Neural cell (in vitro differentiated cells): Measurements from ENCODE around the gene CDH12.
"Not testable (repeated sequence)": the region's sequence is repeated elsewhere in the genome, so short reads cannot be mapped to it uniquely, and the experiment has no call there.

Experiments used
- CTCF ChIP-seq: fragments of 450-650 bp; IDR thresholded peaks from 2 replicates; pipeline ENCODE4 v1.5.1; 2014; ENCODE audit warnings: antibody characterized with exemption, mild to moderate bottlenecking, moderate library complexity; ENCODE audit not compliant: poor library complexity, severe bottlenecking
- EP300 ChIP-seq: fragments of 450-650 bp; conservative IDR thresholded peaks from 2 replicates; pipeline ENCODE4 v1.6.1; 2014; ENCODE audit warnings: antibody characterized with exemption, mild to moderate bottlenecking, moderate library complexity; ENCODE audit not compliant: poor library complexity, severe bottlenecking
- EZH2 ChIP-seq: fragments of 200-600, 300-800 bp; shearing (Covaris generic), sonication (generic); IDR thresholded peaks from 2 replicates; pipeline ENCODE4 v1.6.1; 2014; ENCODE audit warnings: antibody characterized with exemption, low read length, borderline replicate concordance, mild to moderate bottlenecking; ENCODE audit not compliant: insufficient read depth, poor library complexity, severe bottlenecking
- MXI1 ChIP-seq: fragments of 450-650 bp; conservative IDR thresholded peaks from 2 replicates; pipeline ENCODE4 v1.6.1; 2014; ENCODE audit warnings: antibody characterized with exemption, mild to moderate bottlenecking; ENCODE audit not compliant: poor library complexity, severe bottlenecking
- POLR2AphosphoS5 ChIP-seq: IDR thresholded peaks from 2 replicates; pipeline ENCODE4 v1.6.1; 2012
- REST ChIP-seq: IDR thresholded peaks from 2 replicates; pipeline ENCODE4 v1.6.1; 2012; ENCODE audit warnings: borderline replicate concordance
- SMC3 ChIP-seq: fragments of 450-650 bp; conservative IDR thresholded peaks from 2 replicates; pipeline ENCODE4 v1.6.1; 2014; ENCODE audit warnings: antibody characterized with exemption, mild to moderate bottlenecking, moderate library complexity; ENCODE audit not compliant: poor library complexity

- not testable (repeated sequence) for TF ChIP-seq CTCF, POLR2AphosphoS5, EZH2, REST, MXI1, SMC3, EP300
Observed at GRCh38 chr5:22164910-22165748, 688.0 kb downstream of the CDH12 start.
